PC-9 (cell line): ENCODE data around the gene ADGRA1.

Experiments
- CTCF ChIP-seq: fragments of 200-600 bp; sonication (generic); conservative IDR thresholded peaks from 2 replicates; pipeline ENCODE4 v1.6.1; 2017; ENCODE audit warnings: mixed run types, antibody characterized with exemption, mild to moderate bottlenecking, moderate library complexity
- EZH2 ChIP-seq: fragments of 200-600 bp; sonication (generic); IDR thresholded peaks from 2 replicates; pipeline ENCODE4 v1.8.0; 2017; ENCODE audit warnings: antibody characterized with exemption, low read depth

- TF ChIP-seq CTCF, result no peak
- no peak for TF ChIP-seq EZH2
Measured at GRCh38 chr10:133113847-133114246, 26.1 kb downstream of the ADGRA1 start.
